ENCODE measurements around the gene DENND1A.

GRCh38 chr9:123938401-123938800, 8.5 kb upstream of the DENND1A start:
- no peak for TF ChIP-seq CTCF (conservative IDR thresholded peaks at IDR 0.05; ENCODE audit: low read depth in 2 of 2)
- TF ChIP-seq EZH2 (IDR thresholded peaks at IDR 0.05; ENCODE audit: low read depth, unreplicated experiment) = no peak
- TF ChIP-seq POLR2AphosphoS5 (IDR thresholded peaks at IDR 0.05; ENCODE audit: low read depth) = no peak
- no peak for TF ChIP-seq EZH2phosphoT487 (IDR thresholded peaks at IDR 0.05; ENCODE audit: unreplicated experiment)
- no peak for TF ChIP-seq CREB1 (CRISPR knock-in tag; IDR thresholded peaks at IDR 0.05; ENCODE audit: low read depth)
- no peak for TF ChIP-seq JUNB (IDR thresholded peaks at IDR 0.05; ENCODE audit: unreplicated experiment)
- TF ChIP-seq, protein P1, sequence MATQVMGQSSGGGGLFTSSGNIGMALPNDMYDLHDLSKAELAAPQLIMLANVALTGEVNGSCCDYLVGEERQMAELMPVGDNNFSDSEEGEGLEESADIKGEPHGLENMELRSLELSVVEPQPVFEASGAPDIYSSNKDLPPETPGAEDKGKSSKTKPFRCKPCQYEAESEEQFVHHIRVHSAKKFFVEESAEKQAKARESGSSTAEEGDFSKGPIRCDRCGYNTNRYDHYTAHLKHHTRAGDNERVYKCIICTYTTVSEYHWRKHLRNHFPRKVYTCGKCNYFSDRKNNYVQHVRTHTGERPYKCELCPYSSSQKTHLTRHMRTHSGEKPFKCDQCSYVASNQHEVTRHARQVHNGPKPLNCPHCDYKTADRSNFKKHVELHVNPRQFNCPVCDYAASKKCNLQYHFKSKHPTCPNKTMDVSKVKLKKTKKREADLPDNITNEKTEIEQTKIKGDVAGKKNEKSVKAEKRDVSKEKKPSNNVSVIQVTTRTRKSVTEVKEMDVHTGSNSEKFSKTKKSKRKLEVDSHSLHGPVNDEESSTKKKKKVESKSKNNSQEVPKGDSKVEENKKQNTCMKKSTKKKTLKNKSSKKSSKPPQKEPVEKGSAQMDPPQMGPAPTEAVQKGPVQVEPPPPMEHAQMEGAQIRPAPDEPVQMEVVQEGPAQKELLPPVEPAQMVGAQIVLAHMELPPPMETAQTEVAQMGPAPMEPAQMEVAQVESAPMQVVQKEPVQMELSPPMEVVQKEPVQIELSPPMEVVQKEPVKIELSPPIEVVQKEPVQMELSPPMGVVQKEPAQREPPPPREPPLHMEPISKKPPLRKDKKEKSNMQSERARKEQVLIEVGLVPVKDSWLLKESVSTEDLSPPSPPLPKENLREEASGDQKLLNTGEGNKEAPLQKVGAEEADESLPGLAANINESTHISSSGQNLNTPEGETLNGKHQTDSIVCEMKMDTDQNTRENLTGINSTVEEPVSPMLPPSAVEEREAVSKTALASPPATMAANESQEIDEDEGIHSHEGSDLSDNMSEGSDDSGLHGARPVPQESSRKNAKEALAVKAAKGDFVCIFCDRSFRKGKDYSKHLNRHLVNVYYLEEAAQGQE (IDR thresholded peaks at IDR 0.05; ENCODE audit: unreplicated experiment) = no peak
- no peak for TF ChIP-seq STAT1 (IDR thresholded peaks at IDR 0.05; ENCODE audit: unreplicated experiment)
- no peak for TF ChIP-seq ZNF331 (CRISPR knock-in tag; IDR thresholded peaks at IDR 0.05; ENCODE audit: low read depth)
- TF ChIP-seq, protein P2, sequence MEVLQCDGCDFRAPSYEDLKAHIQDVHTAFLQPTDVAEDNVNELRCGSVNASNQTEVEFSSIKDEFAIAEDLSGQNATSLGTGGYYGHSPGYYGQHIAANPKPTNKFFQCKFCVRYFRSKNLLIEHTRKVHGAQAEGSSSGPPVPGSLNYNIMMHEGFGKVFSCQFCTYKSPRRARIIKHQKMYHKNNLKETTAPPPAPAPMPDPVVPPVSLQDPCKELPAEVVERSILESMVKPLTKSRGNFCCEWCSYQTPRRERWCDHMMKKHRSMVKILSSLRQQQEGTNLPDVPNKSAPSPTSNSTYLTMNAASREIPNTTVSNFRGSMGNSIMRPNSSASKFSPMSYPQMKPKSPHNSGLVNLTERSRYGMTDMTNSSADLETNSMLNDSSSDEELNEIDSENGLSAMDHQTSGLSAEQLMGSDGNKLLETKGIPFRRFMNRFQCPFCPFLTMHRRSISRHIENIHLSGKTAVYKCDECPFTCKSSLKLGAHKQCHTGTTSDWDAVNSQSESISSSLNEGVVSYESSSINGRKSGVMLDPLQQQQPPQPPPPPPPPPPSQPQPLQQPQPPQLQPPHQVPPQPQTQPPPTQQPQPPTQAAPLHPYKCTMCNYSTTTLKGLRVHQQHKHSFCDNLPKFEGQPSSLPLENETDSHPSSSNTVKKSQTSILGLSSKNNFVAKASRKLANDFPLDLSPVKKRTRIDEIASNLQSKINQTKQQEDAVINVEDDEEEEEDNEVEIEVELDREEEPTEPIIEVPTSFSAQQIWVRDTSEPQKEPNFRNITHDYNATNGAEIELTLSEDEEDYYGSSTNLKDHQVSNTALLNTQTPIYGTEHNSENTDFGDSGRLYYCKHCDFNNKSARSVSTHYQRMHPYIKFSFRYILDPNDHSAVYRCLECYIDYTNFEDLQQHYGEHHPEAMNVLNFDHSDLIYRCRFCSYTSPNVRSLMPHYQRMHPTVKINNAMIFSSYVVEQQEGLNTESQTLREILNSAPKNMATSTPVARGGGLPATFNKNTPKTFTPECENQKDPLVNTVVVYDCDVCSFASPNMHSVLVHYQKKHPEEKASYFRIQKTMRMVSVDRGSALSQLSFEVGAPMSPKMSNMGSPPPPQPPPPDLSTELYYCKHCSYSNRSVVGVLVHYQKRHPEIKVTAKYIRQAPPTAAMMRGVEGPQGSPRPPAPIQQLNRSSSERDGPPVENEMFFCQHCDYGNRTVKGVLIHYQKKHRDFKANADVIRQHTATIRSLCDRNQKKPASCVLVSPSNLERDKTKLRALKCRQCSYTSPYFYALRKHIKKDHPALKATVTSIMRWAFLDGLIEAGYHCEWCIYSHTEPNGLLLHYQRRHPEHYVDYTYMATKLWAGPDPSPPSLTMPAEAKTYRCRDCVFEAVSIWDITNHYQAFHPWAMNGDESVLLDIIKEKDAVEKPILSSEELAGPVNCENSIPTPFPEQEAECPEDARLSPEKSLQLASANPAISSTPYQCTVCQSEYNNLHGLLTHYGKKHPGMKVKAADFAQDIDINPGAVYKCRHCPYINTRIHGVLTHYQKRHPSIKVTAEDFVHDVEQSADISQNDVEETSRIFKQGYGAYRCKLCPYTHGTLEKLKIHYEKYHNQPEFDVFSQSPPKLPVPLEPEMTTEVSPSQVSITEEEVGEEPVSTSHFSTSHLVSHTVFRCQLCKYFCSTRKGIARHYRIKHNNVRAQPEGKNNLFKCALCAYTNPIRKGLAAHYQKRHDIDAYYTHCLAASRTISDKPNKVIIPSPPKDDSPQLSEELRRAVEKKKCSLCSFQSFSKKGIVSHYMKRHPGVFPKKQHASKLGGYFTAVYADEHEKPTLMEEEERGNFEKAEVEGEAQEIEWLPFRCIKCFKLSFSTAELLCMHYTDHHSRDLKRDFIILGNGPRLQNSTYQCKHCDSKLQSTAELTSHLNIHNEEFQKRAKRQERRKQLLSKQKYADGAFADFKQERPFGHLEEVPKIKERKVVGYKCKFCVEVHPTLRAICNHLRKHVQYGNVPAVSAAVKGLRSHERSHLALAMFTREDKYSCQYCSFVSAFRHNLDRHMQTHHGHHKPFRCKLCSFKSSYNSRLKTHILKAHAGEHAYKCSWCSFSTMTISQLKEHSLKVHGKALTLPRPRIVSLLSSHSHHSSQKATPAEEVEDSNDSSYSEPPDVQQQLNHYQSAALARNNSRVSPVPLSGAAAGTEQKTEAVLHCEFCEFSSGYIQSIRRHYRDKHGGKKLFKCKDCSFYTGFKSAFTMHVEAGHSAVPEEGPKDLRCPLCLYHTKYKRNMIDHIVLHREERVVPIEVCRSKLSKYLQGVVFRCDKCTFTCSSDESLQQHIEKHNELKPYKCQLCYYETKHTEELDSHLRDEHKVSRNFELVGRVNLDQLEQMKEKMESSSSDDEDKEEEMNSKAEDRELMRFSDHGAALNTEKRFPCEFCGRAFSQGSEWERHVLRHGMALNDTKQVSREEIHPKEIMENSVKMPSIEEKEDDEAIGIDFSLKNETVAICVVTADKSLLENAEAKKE (CRISPR knock-in tag; IDR thresholded peaks at IDR 0.05) = no peak
- no peak for TF ChIP-seq NANOG (IDR thresholded peaks at IDR 0.05; ENCODE audit: borderline replicate concordance)
- TF ChIP-seq, protein P3, sequence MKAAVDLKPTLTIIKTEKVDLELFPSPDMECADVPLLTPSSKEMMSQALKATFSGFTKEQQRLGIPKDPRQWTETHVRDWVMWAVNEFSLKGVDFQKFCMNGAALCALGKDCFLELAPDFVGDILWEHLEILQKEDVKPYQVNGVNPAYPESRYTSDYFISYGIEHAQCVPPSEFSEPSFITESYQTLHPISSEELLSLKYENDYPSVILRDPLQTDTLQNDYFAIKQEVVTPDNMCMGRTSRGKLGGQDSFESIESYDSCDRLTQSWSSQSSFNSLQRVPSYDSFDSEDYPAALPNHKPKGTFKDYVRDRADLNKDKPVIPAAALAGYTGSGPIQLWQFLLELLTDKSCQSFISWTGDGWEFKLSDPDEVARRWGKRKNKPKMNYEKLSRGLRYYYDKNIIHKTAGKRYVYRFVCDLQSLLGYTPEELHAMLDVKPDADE (IDR thresholded peaks at IDR 0.05) = no peak
- TF ChIP-seq ZNF114 (CRISPR knock-in tag; IDR thresholded peaks at IDR 0.05) = no peak
